ENCODE data around the gene DEPP1. TPM values are rescaled to one million over a fixed set of nuclear protein-coding genes. Genes with fewer than 3 reads are reported as not detected.

Gene DEPP1
- total RNA-seq, 1 experiment from 2014 or later, result 0.54 TPM

GRCh38 chr10:44971434-44971833 lies 7.2 kb downstream of the DEPP1 start:
- ChIA-PET CTCF (no interaction called here), POLR2A (ENCODE audit: low non-redundant PET) (no interaction called here)
- H3K36me3 ChIP-seq (ENCODE audit: insufficient read depth, low read length, poor library complexity, severe bottlenecking), result no peaks in the 10 kb centered on the region
- intact Hi-C loops (cut with micrococcal nuclease; ENCODE audit: unreplicated experiment), result loop anchor here (10.0 kb wide), 1 partner anchor 1297 kb away; no protein-coding TSS in a partner anchor
- H3K9me3 ChIP-seq (ENCODE audit: low read depth, low read length, poor library complexity, severe bottlenecking), result no peaks in the 10 kb centered on the region
- DNase-seq (ENCODE audit: low spot score), result no peak
- no peak overlapping the region for H3K4me3 ChIP-seq (ENCODE audit: low read depth, low read length, poor library complexity, severe bottlenecking)
- TF ChIP-seq CTCF (conservative IDR thresholded peaks at IDR 0.05; ENCODE audit: low read depth, low read length), result no peak
- no peak for TF ChIP-seq EZH2 (IDR thresholded peaks at IDR 0.05; ENCODE audit: borderline replicate concordance, low read depth, low read length, poor library complexity, severe bottlenecking)
- H3K27me3 ChIP-seq (replicated peaks; ENCODE audit: insufficient read depth, low read depth, low read length, poor library complexity), result no peaks in the 10 kb centered on the region
- no TSS peak for BruUV-seq (replicated peaks)
- H3K27ac ChIP-seq (ENCODE audit: low read depth, low read length, poor library complexity, severe bottlenecking), result no peak overlapping the region
- H3K4me1 ChIP-seq (ENCODE audit: insufficient read depth, low read length, poor library complexity, severe bottlenecking), result peaks cover 13% of the 10 kb centered on the region

GRCh38 chr10:44970812-44971395 lies 7.7 kb downstream of the DEPP1 start:
- no peak overlapping the region for H3K4me3 ChIP-seq (ENCODE audit: low read depth, low read length, poor library complexity, severe bottlenecking)
- no peak overlapping the region for H3K27ac ChIP-seq (ENCODE audit: low read depth, low read length, poor library complexity, severe bottlenecking)
- no peak for DNase-seq (ENCODE audit: low spot score)
- no peaks in the 10 kb centered on the region for H3K36me3 ChIP-seq (ENCODE audit: insufficient read depth, low read length, poor library complexity, severe bottlenecking)
- BruUV-seq (replicated peaks), result no TSS peak
- no peaks in the 10 kb centered on the region for H3K9me3 ChIP-seq (ENCODE audit: low read depth, low read length, poor library complexity, severe bottlenecking)
- POLR2A ChIA-PET (ENCODE audit: low non-redundant PET), result no interaction called here
- TF ChIP-seq CTCF (conservative IDR thresholded peaks at IDR 0.05; ENCODE audit: low read depth, low read length), result no peak
- no peaks in the 10 kb centered on the region for H3K27me3 ChIP-seq (replicated peaks; ENCODE audit: insufficient read depth, low read depth, low read length, poor library complexity)
- intact Hi-C loops (cut with micrococcal nuclease; ENCODE audit: unreplicated experiment), result loop anchor here (10.0 kb wide), 1 partner anchor 1296 kb away; no protein-coding TSS in a partner anchor
- CTCF ChIA-PET, result no interaction called here
- H3K4me1 ChIP-seq (ENCODE audit: insufficient read depth, low read length, poor library complexity, severe bottlenecking), result peaks cover 13% of the 10 kb centered on the region

GRCh38 chr10:44969854-44970253 lies 8.8 kb downstream of the DEPP1 start:
- H3K9me3 ChIP-seq (ENCODE audit: low read depth, low read length, poor library complexity, severe bottlenecking), result no peaks in the 10 kb centered on the region
- BruUV-seq (replicated peaks), result no TSS peak
- H3K4me1 ChIP-seq (ENCODE audit: insufficient read depth, low read length, poor library complexity, severe bottlenecking), result peaks cover 9% of the 10 kb centered on the region
- no peak for TF ChIP-seq EZH2 (IDR thresholded peaks at IDR 0.05; ENCODE audit: borderline replicate concordance, low read depth, low read length, poor library complexity, severe bottlenecking)
- no peak for TF ChIP-seq CTCF (conservative IDR thresholded peaks at IDR 0.05; ENCODE audit: low read depth, low read length)
- no peak overlapping the region for H3K27ac ChIP-seq (ENCODE audit: low read depth, low read length, poor library complexity, severe bottlenecking)
- intact Hi-C loops (cut with micrococcal nuclease; ENCODE audit: unreplicated experiment), result loop anchor here (10.0 kb wide), 1 partner anchor 1295 kb away; no protein-coding TSS in a partner anchor
- H3K4me3 ChIP-seq (ENCODE audit: low read depth, low read length, poor library complexity, severe bottlenecking), result no peak overlapping the region
- DNase-seq (ENCODE audit: low spot score), result no peak
- CTCF ChIA-PET, result no interaction called here
- no peaks in the 10 kb centered on the region for H3K36me3 ChIP-seq (ENCODE audit: insufficient read depth, low read length, poor library complexity, severe bottlenecking)
- POLR2A ChIA-PET (ENCODE audit: low non-redundant PET), result no interaction called here
- H3K27me3 ChIP-seq (replicated peaks; ENCODE audit: insufficient read depth, low read depth, low read length, poor library complexity), result no peaks in the 10 kb centered on the region

Data from A673 (cell line).